ENCODE results near the gene CHTOP. TPM values are rescaled to one million over a fixed set of nuclear protein-coding genes. Genes with fewer than 3 reads are reported as not detected.
A peak's percentile ranks its signal among the peaks of the same experiment; 100 is the strongest.

The CHTOP gene
- total and polyA plus RNA-seq, 2 of the 13 experiments (the other 11 are each of a cell fraction or from before 2014, with no cell fraction given): 38.0 to 51.9 TPM

GRCh38 chr1:153608742-153609584, 24.9 kb upstream of the CHTOP start (continued):
- TF ChIP-seq, protein P1, sequence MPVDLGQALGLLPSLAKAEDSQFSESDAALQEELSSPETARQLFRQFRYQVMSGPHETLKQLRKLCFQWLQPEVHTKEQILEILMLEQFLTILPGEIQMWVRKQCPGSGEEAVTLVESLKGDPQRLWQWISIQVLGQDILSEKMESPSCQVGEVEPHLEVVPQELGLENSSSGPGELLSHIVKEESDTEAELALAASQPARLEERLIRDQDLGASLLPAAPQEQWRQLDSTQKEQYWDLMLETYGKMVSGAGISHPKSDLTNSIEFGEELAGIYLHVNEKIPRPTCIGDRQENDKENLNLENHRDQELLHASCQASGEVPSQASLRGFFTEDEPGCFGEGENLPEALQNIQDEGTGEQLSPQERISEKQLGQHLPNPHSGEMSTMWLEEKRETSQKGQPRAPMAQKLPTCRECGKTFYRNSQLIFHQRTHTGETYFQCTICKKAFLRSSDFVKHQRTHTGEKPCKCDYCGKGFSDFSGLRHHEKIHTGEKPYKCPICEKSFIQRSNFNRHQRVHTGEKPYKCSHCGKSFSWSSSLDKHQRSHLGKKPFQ (CRISPR knock-in tag; IDR thresholded peaks at IDR 0.05; ENCODE audit: insufficient replicate concordance): peak; percentile 85
- TF ChIP-seq NFRKB (IDR thresholded peaks at IDR 0.05): peak; percentile 68; the same call in 1 of the 2 replicates
- no peak for TF ChIP-seq STAT5B (CRISPR knock-in tag; IDR thresholded peaks at IDR 0.05)
- peak; percentile 80 for TF ChIP-seq RXRA (CRISPR knock-in tag; IDR thresholded peaks at IDR 0.05)
- no peak for TF ChIP-seq ZNF33A (CRISPR knock-in tag; IDR thresholded peaks at IDR 0.05; ENCODE audit: borderline replicate concordance)
- peak; percentile 75 for TF ChIP-seq TGIF2 (CRISPR knock-in tag; IDR thresholded peaks at IDR 0.05)
- TF ChIP-seq ZNF335 (CRISPR knock-in tag; IDR thresholded peaks at IDR 0.05): peak; percentile 57; the same call in 1 of the 2 replicates
- TF ChIP-seq ZNF205 (CRISPR knock-in tag; IDR thresholded peaks at IDR 0.05): no peak; the same call in 1 of the 2 replicates
- peak; percentile 32; the same call in 1 of the 2 replicates for TF ChIP-seq ZNF263 (CRISPR knock-in tag; IDR thresholded peaks at IDR 0.05)
- TF ChIP-seq TRIM24 (CRISPR knock-in tag; IDR thresholded peaks at IDR 0.05): no peak
- TF ChIP-seq ZNF672 (CRISPR knock-in tag; IDR thresholded peaks at IDR 0.05): no peak
- TF ChIP-seq SAFB2 (CRISPR knock-in tag; IDR thresholded peaks at IDR 0.05; ENCODE audit: borderline replicate concordance, low read depth): no peak; the same call in 1 of the 2 replicates
- TF ChIP-seq SSRP1 (CRISPR knock-in tag; IDR thresholded peaks at IDR 0.05): no peak; the same call in 1 of the 2 replicates
- TF ChIP-seq IRF2 (CRISPR knock-in tag; IDR thresholded peaks at IDR 0.05): peak; percentile 13
- no peak for TF ChIP-seq CCAR2 (optimal IDR thresholded peaks at IDR 0.05; ENCODE audit: low read depth, low read length)
- TF ChIP-seq TSC22D2 (CRISPR knock-in tag; IDR thresholded peaks at IDR 0.05; ENCODE audit: borderline replicate concordance): no peak
- peak; percentile 85 for TF ChIP-seq ZSCAN29 (CRISPR knock-in tag; conservative IDR thresholded peaks at IDR 0.05)
- TF ChIP-seq MLLT10 (CRISPR knock-in tag; IDR thresholded peaks at IDR 0.05): no peak
- no peak for TF ChIP-seq ZNF674 (CRISPR knock-in tag; IDR thresholded peaks at IDR 0.05; ENCODE audit: low read depth)
- TF ChIP-seq, protein P2, sequence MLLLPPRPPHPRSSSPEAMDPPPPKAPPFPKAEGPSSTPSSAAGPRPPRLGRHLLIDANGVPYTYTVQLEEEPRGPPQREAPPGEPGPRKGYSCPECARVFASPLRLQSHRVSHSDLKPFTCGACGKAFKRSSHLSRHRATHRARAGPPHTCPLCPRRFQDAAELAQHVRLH (CRISPR knock-in tag; IDR thresholded peaks at IDR 0.05; ENCODE audit: borderline replicate concordance, low read depth): peak; percentile 56; the same call in 1 of the 2 replicates
- TF ChIP-seq, protein P3, sequence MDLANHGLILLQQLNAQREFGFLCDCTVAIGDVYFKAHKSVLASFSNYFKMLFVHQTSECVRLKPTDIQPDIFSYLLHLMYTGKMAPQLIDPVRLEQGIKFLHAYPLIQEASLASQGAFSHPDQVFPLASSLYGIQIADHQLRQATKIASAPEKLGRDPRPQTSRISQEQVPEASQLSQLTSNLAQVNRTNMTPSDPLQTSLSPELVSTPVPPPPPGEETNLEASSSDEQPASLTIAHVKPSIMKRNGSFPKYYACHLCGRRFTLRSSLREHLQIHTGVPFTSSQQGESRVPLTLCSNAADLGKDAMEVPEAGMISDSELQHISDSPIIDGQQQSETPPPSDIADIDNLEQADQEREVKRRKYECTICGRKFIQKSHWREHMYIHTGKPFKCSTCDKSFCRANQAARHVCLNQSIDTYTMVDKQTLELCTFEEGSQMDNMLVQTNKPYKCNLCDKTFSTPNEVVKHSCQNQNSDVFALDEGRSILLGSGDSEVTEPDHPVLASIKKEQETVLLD (CRISPR knock-in tag; IDR thresholded peaks at IDR 0.05; ENCODE audit: low read depth): no peak
- TF ChIP-seq ZNF781 (CRISPR knock-in tag; IDR thresholded peaks at IDR 0.05; ENCODE audit: borderline replicate concordance, not compliant biosample characterization): no peak
- no peak for TF ChIP-seq SNRNP70 (IDR thresholded peaks at IDR 0.05; ENCODE audit: low read depth, low read length)
- TF ChIP-seq BRD4 (CRISPR knock-in tag; IDR thresholded peaks at IDR 0.05): no peak; the same call in 1 of the 2 replicates
- peak; percentile 41 for TF ChIP-seq LCORL (IDR thresholded peaks at IDR 0.05)
- peak; percentile 93 for TF ChIP-seq LCORL (CRISPR knock-in tag; IDR thresholded peaks at IDR 0.05)
- no peak for TF ChIP-seq KLF12 (CRISPR knock-in tag; IDR thresholded peaks at IDR 0.05; ENCODE audit: borderline replicate concordance)
- TF ChIP-seq AGO1 (IDR thresholded peaks at IDR 0.05; ENCODE audit: low read depth, low read length, poor library complexity, severe bottlenecking): no peak
- peak; percentile 7; the same call in 1 of the 2 replicates for TF ChIP-seq RFX1 (IDR thresholded peaks at IDR 0.05)
- no peak for TF ChIP-seq FOXJ3 (CRISPR knock-in tag; IDR thresholded peaks at IDR 0.05; ENCODE audit: borderline replicate concordance)

Data from HepG2 (cell line).